HCT116 (cell line): ENCODE measurements around the gene POLDIP2. TPM values are rescaled to one million over a fixed set of nuclear protein-coding genes. Genes with fewer than 3 reads are reported as not detected.

Source experiments
- ATAC-seq: fragments of 200-7000 bp; cut with Tn5 transposase; 2 replicates; pipeline ENCODE4 v1.9.1; 2020; ENCODE audit warnings: mild to moderate bottlenecking, moderate library complexity
- BruUV-seq: library from RNA; stranded (reverse); fragments of 400-500 nt; replicated peaks from 2 replicates; lab custom pipeline; 2021; lab: Mats Ljungman, UMichigan
- CTCF ChIA-PET: fragments of 300-600 bp; sonication (Branson Sonifier 250); formaldehyde crosslinking; loops from one replicate; lab custom pipeline; 2021; ENCODE audit warnings: antibody characterized with exemption; lab: Charles Lee
- POLR2A ChIA-PET: fragments of 300-600, 350-600 bp; sonication (Branson Sonifier 250); formaldehyde crosslinking; loops from one replicate; lab custom pipeline; 2021; ENCODE audit warnings: antibody characterized with exemption; lab: Charles Lee
- RAD21 ChIA-PET, 2 experiments: fragments of 300-600 bp; sonication (Branson Sonifier 250); formaldehyde crosslinking; loops; one replicate each; lab custom pipeline; 2023; ENCODE audit warnings: low total read pairs in 2 of 2; ENCODE audit not compliant: uncharacterized antibody in 2 of 2, unreplicated experiment in 2 of 2, low non-redundant PET in 1 of 2; lab: Charles Lee
- DNase-seq: peaks from one replicate; pipeline ENCODE4 v3.0.0-alpha.2; 2010; ENCODE audit warnings: low read depth, low spot score
- H2AFZ ChIP-seq: fragments of 200-600 bp; shearing (Covaris generic), sonication (generic); 2 replicates; pipeline ENCODE4 v1.6.1; 2017; ENCODE audit warnings: low read depth, mixed run types, mixed read lengths, antibody characterized with exemption, low read length; ENCODE audit not compliant: poor library complexity, severe bottlenecking
- H3K27ac ChIP-seq: 2 replicates; pipeline ENCODE4 v1.5.1; 2012; ENCODE audit warnings: low read depth, low read length
- H3K27me3 ChIP-seq: fragments of 200-600 bp; sonication (generic); 2 replicates; pipeline ENCODE4 v1.6.1; 2016; ENCODE audit warnings: mixed run types, low read length, mixed read lengths; ENCODE audit not compliant: insufficient read depth
- H3K36me3 ChIP-seq, 2 experiments: fragments of 200-500 bp in 1 of 2; fragments of 200-600 bp in 1 of 2; sonication (Bioruptor generic) in 1 of 2; sonication (generic) in 1 of 2; 2 replicates each; pipeline versions ENCODE4 v1.5.1 to v1.6.1; 2014 to 2016; ENCODE audit warnings: low read length in 2 of 2, inconsistent platforms in 1 of 2, mixed read lengths in 1 of 2, mixed run types in 1 of 2; ENCODE audit not compliant: insufficient read depth in 2 of 2, control insufficient read depth in 1 of 2
- H3K4me1 ChIP-seq, 2 experiments: fragments of 200-600 bp in 1 of 2; sonication (generic) in 1 of 2; 2 replicates each; pipeline versions ENCODE4 v1.5.1 to v1.6.1; 2012 to 2017; ENCODE audit warnings: low read length in 2 of 2, inconsistent platforms in 1 of 2, mild to moderate bottlenecking in 1 of 2, mixed read lengths in 1 of 2, mixed run types in 1 of 2, moderate library complexity in 1 of 2; ENCODE audit not compliant: insufficient read depth in 2 of 2, control insufficient read depth in 1 of 2
- H3K4me2 ChIP-seq: fragments of 200-600 bp; sonication (generic); 2 replicates; pipeline ENCODE4 v1.6.1; 2017; ENCODE audit warnings: mixed run types, low read length, mixed read lengths
- H3K4me3 ChIP-seq, 2 experiments: fragments of 200-600 bp in 1 of 2; sonication (generic) in 1 of 2; replicated peaks in 1 of 2; 2 replicates each; pipeline ENCODE4 v1.5.1; 2011 to 2016; ENCODE audit warnings: low read length in 2 of 2, control low read depth in 1 of 2, low read depth in 1 of 2, mild to moderate bottlenecking in 1 of 2, mixed read lengths in 1 of 2, mixed run types in 1 of 2
- H3K79me2 ChIP-seq: fragments of 200-600 bp; sonication (generic); 2 replicates; pipeline ENCODE4 v1.6.1; 2017; ENCODE audit warnings: mild to moderate bottlenecking, mixed run types, low read length, moderate library complexity, mixed read lengths; ENCODE audit not compliant: insufficient read depth
- H3K9ac ChIP-seq: fragments of 200-600 bp; sonication (generic); 2 replicates; pipeline ENCODE4 v1.6.1; 2016; ENCODE audit warnings: low read length, mixed read lengths
- H3K9me2 ChIP-seq: fragments of 200-600 bp; sonication (generic), shearing (Covaris generic); 2 replicates; pipeline ENCODE4 v1.6.1; 2017; ENCODE audit warnings: mixed run types, mild to moderate bottlenecking, moderate library complexity; ENCODE audit not compliant: insufficient read depth
- H3K9me3 ChIP-seq, 2 experiments: fragments of 200-500 bp in 1 of 2; fragments of 200-600 bp in 1 of 2; sonication (Bioruptor generic) in 1 of 2; sonication (generic) in 1 of 2; 2 replicates each; pipeline ENCODE4 v1.6.1; 2014 to 2017; ENCODE audit warnings: low read length in 2 of 2, mixed read lengths in 2 of 2, inconsistent platforms in 1 of 2, low read depth in 1 of 2, mild to moderate bottlenecking in 1 of 2, mixed run types in 1 of 2, moderate library complexity in 1 of 2; ENCODE audit not compliant: control insufficient read depth in 1 of 2, insufficient read depth in 1 of 2
- H4K20me1 ChIP-seq: fragments of 200-600 bp; sonication (generic), shearing (Covaris generic); 2 replicates; pipeline ENCODE4 v1.6.1; 2017; ENCODE audit warnings: mixed run types, mild to moderate bottlenecking, moderate library complexity; ENCODE audit not compliant: insufficient read depth
- CBX3 ChIP-seq: IDR thresholded peaks from 2 replicates; pipeline ENCODE4 v1.6.1; 2012; ENCODE audit warnings: low read depth
- CEBPB ChIP-seq: IDR thresholded peaks from 2 replicates; pipeline ENCODE4 v1.6.1; 2012; ENCODE audit warnings: low read depth
- EGR1 ChIP-seq: IDR thresholded peaks from 2 replicates; pipeline ENCODE4 v1.6.1; 2012; ENCODE audit warnings: low read depth
- ELF1 ChIP-seq: IDR thresholded peaks from 2 replicates; pipeline ENCODE4 v1.6.1; 2012; ENCODE audit warnings: low read depth, borderline replicate concordance
- EZH2 ChIP-seq: fragments of 200-600 bp; sonication (generic); IDR thresholded peaks from 2 replicates; pipeline ENCODE4 v1.6.1; 2017; ENCODE audit warnings: antibody characterized with exemption, mixed run types
- EZH2phosphoT487 ChIP-seq: fragments of 200-600 bp; IDR thresholded peaks from 2 replicates; pipeline ENCODE4 v1.6.1; 2018; ENCODE audit warnings: antibody characterized with exemption, borderline replicate concordance
- FOSL1 ChIP-seq: IDR thresholded peaks from 2 replicates; pipeline ENCODE4 v1.6.1; 2012; ENCODE audit warnings: low read depth
- JUND ChIP-seq: IDR thresholded peaks from 2 replicates; pipeline ENCODE4 v1.6.1; 2012
- POLR2A ChIP-seq: IDR thresholded peaks from 2 replicates; pipeline ENCODE4 v1.7.0; 2011; ENCODE audit warnings: borderline replicate concordance; ENCODE audit not compliant: insufficient read depth, insufficient read length; ENCODE audit errors: extremely low read depth
- POLR2AphosphoS5 ChIP-seq: IDR thresholded peaks from 2 replicates; pipeline ENCODE4 v1.6.1; 2011; ENCODE audit warnings: mild to moderate bottlenecking, low read depth, low read length, moderate library complexity
- SP1 ChIP-seq: IDR thresholded peaks from 2 replicates; pipeline ENCODE4 v1.6.1; 2012; ENCODE audit warnings: low read depth
- SRF ChIP-seq: IDR thresholded peaks from 2 replicates; pipeline ENCODE4 v1.6.1; 2012; ENCODE audit warnings: low read depth
- YY1 ChIP-seq: IDR thresholded peaks from 2 replicates; pipeline ENCODE4 v1.6.1; 2011; ENCODE audit warnings: low read length, low read depth, moderate library complexity, mild to moderate bottlenecking; ENCODE audit not compliant: insufficient replicate concordance; ENCODE audit errors: extremely low read depth
- ZFX ChIP-seq: fragments of 450-650 bp; IDR thresholded peaks from 2 replicates; pipeline ENCODE4 v1.6.1; 2017
- ZNF274 ChIP-seq: fragments of 200-500 bp; sonication (Bioruptor generic); IDR thresholded peaks from 2 replicates; pipeline ENCODE4 v1.6.1; 2014; ENCODE audit warnings: mild to moderate bottlenecking, low read depth, low read length, inconsistent platforms
- intact Hi-C: fragments of 100-400 bp; cut with micrococcal nuclease; formaldehyde crosslinking; loops from 2 replicates; pipeline ENCODE4 v1.10.0; 2022
- total RNA-seq: library from RNA; stranded (reverse); gene quantifications from one replicate; pipeline ENCODE4 v1.2.1, GENCODE V29; 2021; ENCODE audit not compliant: unreplicated experiment
- TF ChIP-seq, protein P1 (sequence below): IDR thresholded peaks from 2 replicates; pipeline ENCODE4 v1.6.1; 2011; ENCODE audit warnings: mild to moderate bottlenecking, low read length, moderate library complexity; ENCODE audit not compliant: insufficient replicate concordance; ENCODE audit errors: extremely low read depth
- TF ChIP-seq, protein P2 (sequence below): IDR thresholded peaks from 2 replicates; pipeline ENCODE4 v1.6.1; 2012
- TF ChIP-seq, protein P3 (sequence below): IDR thresholded peaks from 2 replicates; pipeline ENCODE4 v1.6.1; 2012; ENCODE audit warnings: low read depth
- TF ChIP-seq, protein P4 (sequence below), 3 experiments: fragments of 200-600 bp in 1 of 3; sonication (generic) in 1 of 3; IDR thresholded peaks in 2 of 3; conservative IDR thresholded peaks in 1 of 3; 2 replicates each; pipeline ENCODE4 v1.5.1; 2012 to 2017; ENCODE audit warnings: low read depth in 2 of 3, low read length in 2 of 3, antibody characterized with exemption in 1 of 3, borderline replicate concordance in 1 of 3, control low read depth in 1 of 3, mild to moderate bottlenecking in 1 of 3, mixed read lengths in 1 of 3, mixed run types in 1 of 3, moderate library complexity in 1 of 3; ENCODE audit not compliant: insufficient read depth in 1 of 3

The POLDIP2 gene
- total RNA-seq, 1 experiment from 2014 or later = 78.0 TPM

DNA sequence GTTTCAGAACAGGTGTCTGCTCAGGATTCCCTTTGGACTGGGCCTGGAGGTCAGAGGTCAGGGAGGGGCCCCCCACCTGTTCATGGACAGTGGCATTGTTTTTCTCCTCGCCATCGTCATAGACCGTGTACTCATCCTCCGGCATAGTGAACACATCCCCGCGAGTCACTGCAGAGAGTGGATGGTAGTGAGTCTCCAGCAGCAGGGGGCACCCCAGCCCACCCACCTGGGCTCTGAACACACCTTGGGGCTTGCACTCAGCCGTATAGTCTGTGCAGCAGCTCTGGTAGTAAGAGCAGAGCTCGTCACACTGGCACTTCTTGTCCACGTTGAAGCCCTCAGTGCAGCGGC, 12.3 kb upstream of the POLDIP2 start:
- no peak for DNase-seq
- no peaks in the 10 kb centered on the region for H3K36me3 ChIP-seq
- no peaks in the 10 kb centered on the region for H3K9me2 ChIP-seq
- ATAC-seq = no peak
- peaks cover 11 to 20% of the 10 kb centered on the region in 2 experiments; a peak in 3 of 4 replicates for H3K4me1 ChIP-seq
- H2AFZ ChIP-seq = no peak overlapping the region
- TF ChIP-seq ZFX (no peak), SRF (no peak), JUND (no peak), EZH2phosphoT487 (no peak), POLR2AphosphoS5 (no peak), POLR2A (no peak), ZNF274 (no peak), EGR1 (no peak), EZH2 (no peak), YY1 (no peak), ELF1 (no peak), CBX3 (no peak), SP1 (no peak), FOSL1 (no peak), CEBPB (no peak)
- TF ChIP-seq, protein P1, sequence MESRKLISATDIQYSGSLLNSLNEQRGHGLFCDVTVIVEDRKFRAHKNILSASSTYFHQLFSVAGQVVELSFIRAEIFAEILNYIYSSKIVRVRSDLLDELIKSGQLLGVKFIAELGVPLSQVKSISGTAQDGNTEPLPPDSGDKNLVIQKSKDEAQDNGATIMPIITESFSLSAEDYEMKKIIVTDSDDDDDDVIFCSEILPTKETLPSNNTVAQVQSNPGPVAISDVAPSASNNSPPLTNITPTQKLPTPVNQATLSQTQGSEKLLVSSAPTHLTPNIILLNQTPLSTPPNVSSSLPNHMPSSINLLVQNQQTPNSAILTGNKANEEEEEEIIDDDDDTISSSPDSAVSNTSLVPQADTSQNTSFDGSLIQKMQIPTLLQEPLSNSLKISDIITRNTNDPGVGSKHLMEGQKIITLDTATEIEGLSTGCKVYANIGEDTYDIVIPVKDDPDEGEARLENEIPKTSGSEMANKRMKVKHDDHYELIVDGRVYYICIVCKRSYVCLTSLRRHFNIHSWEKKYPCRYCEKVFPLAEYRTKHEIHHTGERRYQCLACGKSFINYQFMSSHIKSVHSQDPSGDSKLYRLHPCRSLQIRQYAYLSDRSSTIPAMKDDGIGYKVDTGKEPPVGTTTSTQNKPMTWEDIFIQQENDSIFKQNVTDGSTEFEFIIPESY = no peak
- TF ChIP-seq, protein P2, sequence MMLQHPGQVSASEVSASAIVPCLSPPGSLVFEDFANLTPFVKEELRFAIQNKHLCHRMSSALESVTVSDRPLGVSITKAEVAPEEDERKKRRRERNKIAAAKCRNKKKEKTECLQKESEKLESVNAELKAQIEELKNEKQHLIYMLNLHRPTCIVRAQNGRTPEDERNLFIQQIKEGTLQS = no peak
- TF ChIP-seq, protein P3, sequence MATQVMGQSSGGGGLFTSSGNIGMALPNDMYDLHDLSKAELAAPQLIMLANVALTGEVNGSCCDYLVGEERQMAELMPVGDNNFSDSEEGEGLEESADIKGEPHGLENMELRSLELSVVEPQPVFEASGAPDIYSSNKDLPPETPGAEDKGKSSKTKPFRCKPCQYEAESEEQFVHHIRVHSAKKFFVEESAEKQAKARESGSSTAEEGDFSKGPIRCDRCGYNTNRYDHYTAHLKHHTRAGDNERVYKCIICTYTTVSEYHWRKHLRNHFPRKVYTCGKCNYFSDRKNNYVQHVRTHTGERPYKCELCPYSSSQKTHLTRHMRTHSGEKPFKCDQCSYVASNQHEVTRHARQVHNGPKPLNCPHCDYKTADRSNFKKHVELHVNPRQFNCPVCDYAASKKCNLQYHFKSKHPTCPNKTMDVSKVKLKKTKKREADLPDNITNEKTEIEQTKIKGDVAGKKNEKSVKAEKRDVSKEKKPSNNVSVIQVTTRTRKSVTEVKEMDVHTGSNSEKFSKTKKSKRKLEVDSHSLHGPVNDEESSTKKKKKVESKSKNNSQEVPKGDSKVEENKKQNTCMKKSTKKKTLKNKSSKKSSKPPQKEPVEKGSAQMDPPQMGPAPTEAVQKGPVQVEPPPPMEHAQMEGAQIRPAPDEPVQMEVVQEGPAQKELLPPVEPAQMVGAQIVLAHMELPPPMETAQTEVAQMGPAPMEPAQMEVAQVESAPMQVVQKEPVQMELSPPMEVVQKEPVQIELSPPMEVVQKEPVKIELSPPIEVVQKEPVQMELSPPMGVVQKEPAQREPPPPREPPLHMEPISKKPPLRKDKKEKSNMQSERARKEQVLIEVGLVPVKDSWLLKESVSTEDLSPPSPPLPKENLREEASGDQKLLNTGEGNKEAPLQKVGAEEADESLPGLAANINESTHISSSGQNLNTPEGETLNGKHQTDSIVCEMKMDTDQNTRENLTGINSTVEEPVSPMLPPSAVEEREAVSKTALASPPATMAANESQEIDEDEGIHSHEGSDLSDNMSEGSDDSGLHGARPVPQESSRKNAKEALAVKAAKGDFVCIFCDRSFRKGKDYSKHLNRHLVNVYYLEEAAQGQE = no peak
- TF ChIP-seq, protein P4, sequence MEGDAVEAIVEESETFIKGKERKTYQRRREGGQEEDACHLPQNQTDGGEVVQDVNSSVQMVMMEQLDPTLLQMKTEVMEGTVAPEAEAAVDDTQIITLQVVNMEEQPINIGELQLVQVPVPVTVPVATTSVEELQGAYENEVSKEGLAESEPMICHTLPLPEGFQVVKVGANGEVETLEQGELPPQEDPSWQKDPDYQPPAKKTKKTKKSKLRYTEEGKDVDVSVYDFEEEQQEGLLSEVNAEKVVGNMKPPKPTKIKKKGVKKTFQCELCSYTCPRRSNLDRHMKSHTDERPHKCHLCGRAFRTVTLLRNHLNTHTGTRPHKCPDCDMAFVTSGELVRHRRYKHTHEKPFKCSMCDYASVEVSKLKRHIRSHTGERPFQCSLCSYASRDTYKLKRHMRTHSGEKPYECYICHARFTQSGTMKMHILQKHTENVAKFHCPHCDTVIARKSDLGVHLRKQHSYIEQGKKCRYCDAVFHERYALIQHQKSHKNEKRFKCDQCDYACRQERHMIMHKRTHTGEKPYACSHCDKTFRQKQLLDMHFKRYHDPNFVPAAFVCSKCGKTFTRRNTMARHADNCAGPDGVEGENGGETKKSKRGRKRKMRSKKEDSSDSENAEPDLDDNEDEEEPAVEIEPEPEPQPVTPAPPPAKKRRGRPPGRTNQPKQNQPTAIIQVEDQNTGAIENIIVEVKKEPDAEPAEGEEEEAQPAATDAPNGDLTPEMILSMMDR (IDR thresholded peaks at IDR 0.05 in 2 of 3, conservative IDR thresholded peaks at IDR 0.05 in 1 of 3; ENCODE audit: borderline replicate concordance in 1 of 3, insufficient read depth in 1 of 3, low read depth in 2 of 3, low read length in 2 of 3) = no peak
- no peak overlapping the region for H3K4me3 ChIP-seq
- no peaks in the 10 kb centered on the region for H4K20me1 ChIP-seq
- POLR2A ChIA-PET = interaction anchor here (1.2 kb wide), 1 partner anchor 12 kb away, joined by 6 read pairs; the partner anchor contains the start of gene POLDIP2
- no peak overlapping the region for H3K27ac ChIP-seq
- no peaks in the 10 kb centered on the region for H3K9me3 ChIP-seq
- H3K4me2 ChIP-seq = 0 out of 2 replicates have a peak overlapping the region, but pooled peaks have one; percentile 12
- no peak overlapping the region for H3K9ac ChIP-seq
- no peaks in the 10 kb centered on the region for H3K27me3 ChIP-seq
- CTCF ChIA-PET = no interaction called here
- intact Hi-C loops = loop anchor here (10.0 kb wide), 2 partner anchors 55 to 75 kb away; partner anchors contain the start of gene TMEM97
- no TSS peak for BruUV-seq
- RAD21 ChIA-PET = no interaction called here
- no peaks in the 10 kb centered on the region for H3K79me2 ChIP-seq
